Measurements from ENCODE around the gene COL21A1. TPM values are rescaled to one million over a fixed set of nuclear protein-coding genes. Genes with fewer than 3 reads are reported as not detected.

The COL21A1 gene
- total RNA-seq, 2 experiments from 2014 or later: not detected

GRCh38 chr6:56289721-56290120 is 42.3 kb upstream of the COL21A1 start:
- Histone ChIP-seq H3K79me2 (ENCODE audit: insufficient read depth, low read depth, low read length) (no peaks in the 10 kb centered on the region), H3K4me3 (ENCODE audit: low read depth, low read length, poor library complexity, severe bottlenecking) (no peak overlapping the region), H3K4me2 (ENCODE audit: low read length) (no peak overlapping the region), H3K9me3 (ENCODE audit: low read length) (no peaks in the 10 kb centered on the region), H3K36me3 (ENCODE audit: insufficient read depth, low read length) (no peaks in the 10 kb centered on the region), H4K20me1 (ENCODE audit: insufficient read depth, low read length) (no peaks in the 10 kb centered on the region), H2AFZ (ENCODE audit: low read length) (no peak overlapping the region), H3K9me2 (ENCODE audit: insufficient read depth, low read length) (no peaks in the 10 kb centered on the region), H3K4me1 (ENCODE audit: insufficient read depth, low read length, poor library complexity, severe bottlenecking) (no peaks in the 10 kb centered on the region), H3K27ac (ENCODE audit: low read depth, low read length, poor library complexity, severe bottlenecking) (no peak overlapping the region)
- TF ChIP-seq EZH2phosphoT487 (IDR thresholded peaks at IDR 0.05; ENCODE audit: borderline replicate concordance, low read depth, low read length) (no peak), CTCF (conservative IDR thresholded peaks at IDR 0.05; ENCODE audit: low read length) (no peak)
- ChIA-PET CTCF (ENCODE audit: unreplicated experiment) (no interaction called here), POLR2A (no interaction called here)
- intact Hi-C loops (cut with micrococcal nuclease; ENCODE audit: unreplicated experiment): no loop called here
- DNase-seq (ENCODE audit: low spot score): no peak
- BruUV-seq (replicated peaks): no TSS peak

- ChIA-PET POLR2A (no interaction called here), CTCF (ENCODE audit: unreplicated experiment) (no interaction called here)
- Histone ChIP-seq H3K4me2 (ENCODE audit: low read length) (no peak overlapping the region), H3K36me3 (ENCODE audit: insufficient read depth, low read length) (no peaks in the 10 kb centered on the region), H3K27ac (ENCODE audit: low read depth, low read length, poor library complexity, severe bottlenecking) (no peak overlapping the region), H3K9me3 (ENCODE audit: low read length) (no peaks in the 10 kb centered on the region), H3K9me2 (ENCODE audit: insufficient read depth, low read length) (no peaks in the 10 kb centered on the region), H3K4me3 (ENCODE audit: low read depth, low read length, poor library complexity, severe bottlenecking) (no peak overlapping the region), H4K20me1 (ENCODE audit: insufficient read depth, low read length) (no peaks in the 10 kb centered on the region), H2AFZ (ENCODE audit: low read length) (no peak overlapping the region), H3K79me2 (ENCODE audit: insufficient read depth, low read depth, low read length) (no peaks in the 10 kb centered on the region), H3K4me1 (ENCODE audit: insufficient read depth, low read length, poor library complexity, severe bottlenecking) (no peaks in the 10 kb centered on the region)
- no TSS peak for BruUV-seq (replicated peaks)
- DNase-seq (ENCODE audit: low spot score): no peak
- TF ChIP-seq EZH2phosphoT487 (IDR thresholded peaks at IDR 0.05; ENCODE audit: borderline replicate concordance, low read depth, low read length) (no peak), CTCF (conservative IDR thresholded peaks at IDR 0.05; ENCODE audit: low read length) (no peak)
- intact Hi-C loops (cut with micrococcal nuclease; ENCODE audit: unreplicated experiment): no loop called here
These were observed 41.0 kb upstream of the COL21A1 start for GRCh38 chr6:56288347-56288746.

GRCh38 chr6:56282391-56282790 is 35.0 kb upstream of the COL21A1 start:
- Histone ChIP-seq H3K36me3 (ENCODE audit: insufficient read depth, low read length) (no peaks in the 10 kb centered on the region), H3K4me2 (ENCODE audit: low read length) (no peak overlapping the region), H3K4me1 (ENCODE audit: insufficient read depth, low read length, poor library complexity, severe bottlenecking) (no peaks in the 10 kb centered on the region), H2AFZ (ENCODE audit: low read length) (no peak overlapping the region), H4K20me1 (ENCODE audit: insufficient read depth, low read length) (no peaks in the 10 kb centered on the region), H3K79me2 (ENCODE audit: insufficient read depth, low read depth, low read length) (no peaks in the 10 kb centered on the region), H3K4me3 (ENCODE audit: low read depth, low read length, poor library complexity, severe bottlenecking) (no peak overlapping the region), H3K9me3 (ENCODE audit: low read length) (no peaks in the 10 kb centered on the region), H3K9me2 (ENCODE audit: insufficient read depth, low read length) (no peaks in the 10 kb centered on the region), H3K27ac (ENCODE audit: low read depth, low read length, poor library complexity, severe bottlenecking) (no peak overlapping the region)
- no TSS peak for BruUV-seq (replicated peaks)
- no peak for DNase-seq (ENCODE audit: low spot score)
- ChIA-PET CTCF (ENCODE audit: unreplicated experiment) (no interaction called here), POLR2A (no interaction called here)
- no peak for TF ChIP-seq EZH2phosphoT487 (IDR thresholded peaks at IDR 0.05; ENCODE audit: borderline replicate concordance, low read depth, low read length)
- TF ChIP-seq CTCF (conservative IDR thresholded peaks at IDR 0.05; ENCODE audit: low read length): no peak
- intact Hi-C loops (cut with micrococcal nuclease; ENCODE audit: unreplicated experiment): no loop called here
